Suprapubic skin (tissue), 3 donors: ENCODE results near the gene SPRED3.

Experiments used
- CTCF ChIP-seq, 2 donors: fragments of 200-600 bp in 1 of 2; fragments of 450-650 bp in 1 of 2; sonication (generic) in 1 of 2; IDR thresholded peaks; one replicate each; pipeline ENCODE4 v1.5.1; 2016 to 2019; ENCODE audit warnings: antibody characterized with exemption in 2 of 2, mild to moderate bottlenecking in 1 of 2, moderate library complexity in 1 of 2
- POLR2A ChIP-seq, 2 donors: fragments of 450-650 bp; IDR thresholded peaks; one replicate each; pipeline ENCODE4 v1.6.1; 2017; ENCODE audit warnings: antibody characterized with exemption in 2 of 2, mild to moderate bottlenecking in 2 of 2, moderate library complexity in 2 of 2

DNA sequence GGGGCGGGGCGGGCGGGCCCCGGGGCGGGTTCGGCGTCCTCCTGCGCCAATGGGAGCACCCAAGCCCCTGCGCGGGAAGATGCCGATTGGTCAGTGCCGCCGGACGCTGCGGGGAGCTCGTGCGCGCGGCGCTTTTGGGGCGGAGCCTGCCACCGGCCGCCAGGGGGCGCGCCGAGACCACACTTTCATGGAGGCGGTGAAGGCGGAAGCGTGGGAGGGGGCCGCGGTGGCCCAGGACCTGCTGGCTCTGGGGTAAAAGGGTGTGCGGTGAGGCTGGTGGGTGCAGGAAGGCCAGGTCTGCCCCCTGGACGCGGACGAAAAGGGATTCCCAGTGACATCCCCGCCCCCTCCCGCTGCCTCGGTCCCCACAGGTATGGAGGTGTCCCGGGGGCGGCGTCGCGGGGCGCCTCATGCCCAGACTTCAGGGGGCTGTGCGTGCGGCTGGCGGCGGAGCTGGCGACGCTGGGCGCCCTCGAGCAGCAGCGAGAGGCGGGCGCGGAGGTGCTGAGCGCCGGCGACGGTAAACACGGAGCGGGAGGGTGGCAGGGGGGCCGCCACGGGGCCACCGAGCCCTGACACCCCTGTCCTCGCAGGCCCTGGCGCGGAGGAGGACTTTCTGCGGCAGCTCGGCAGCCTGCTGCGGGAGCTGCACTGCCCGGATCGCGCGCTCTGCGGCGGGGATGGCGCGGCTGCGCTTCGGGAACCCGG lies 14.6 kb downstream of the SPRED3 start, which contains the start of gene FAM98C:
- TF ChIP-seq CTCF (IDR thresholded peaks at IDR 0.05) (peak; percentile 94 to 97), POLR2A (IDR thresholded peaks at IDR 0.05) (no peak)
